Measurements from ENCODE around the gene TMEM263.

GRCh38 chr12:106974511-106974910, 18.8 kb downstream of the TMEM263 start:
- TF ChIP-seq POLR2A (IDR thresholded peaks at IDR 0.05) (peak; percentile 31), CTCF (IDR thresholded peaks at IDR 0.05) (no peak)

Data from right lobe of liver (tissue), 4 donors.